LNCAP (cell line): ENCODE data around the gene GALNT13.

ENCODE experiments used
- TF ChIP-seq, protein P1 (sequence below): fragments of 450-650 bp; IDR thresholded peaks from 2 replicates; pipeline ENCODE4 v1.5.1; 2017; ENCODE audit warnings: mild to moderate bottlenecking

The GALNT13 gene

DNA sequence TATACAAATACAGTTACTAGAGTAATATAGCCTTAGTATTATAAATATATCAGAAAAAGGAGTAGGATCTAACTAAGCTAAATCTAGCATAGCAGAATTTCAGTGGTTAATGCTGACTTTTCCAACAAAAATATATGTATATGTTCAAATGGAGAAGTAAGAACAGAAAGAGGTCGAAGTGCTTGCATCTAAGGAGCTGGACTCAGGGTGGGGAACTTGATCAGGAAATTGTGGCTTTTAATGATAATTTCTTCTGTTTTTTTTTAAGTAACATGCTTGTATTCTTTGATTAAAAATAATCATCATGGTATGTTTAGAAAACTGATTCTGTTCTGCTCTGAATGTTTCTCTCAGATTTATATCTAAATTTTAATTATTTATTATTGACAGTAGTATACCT lies 327.1 kb downstream of the GALNT13 start:
- TF ChIP-seq, protein P1, sequence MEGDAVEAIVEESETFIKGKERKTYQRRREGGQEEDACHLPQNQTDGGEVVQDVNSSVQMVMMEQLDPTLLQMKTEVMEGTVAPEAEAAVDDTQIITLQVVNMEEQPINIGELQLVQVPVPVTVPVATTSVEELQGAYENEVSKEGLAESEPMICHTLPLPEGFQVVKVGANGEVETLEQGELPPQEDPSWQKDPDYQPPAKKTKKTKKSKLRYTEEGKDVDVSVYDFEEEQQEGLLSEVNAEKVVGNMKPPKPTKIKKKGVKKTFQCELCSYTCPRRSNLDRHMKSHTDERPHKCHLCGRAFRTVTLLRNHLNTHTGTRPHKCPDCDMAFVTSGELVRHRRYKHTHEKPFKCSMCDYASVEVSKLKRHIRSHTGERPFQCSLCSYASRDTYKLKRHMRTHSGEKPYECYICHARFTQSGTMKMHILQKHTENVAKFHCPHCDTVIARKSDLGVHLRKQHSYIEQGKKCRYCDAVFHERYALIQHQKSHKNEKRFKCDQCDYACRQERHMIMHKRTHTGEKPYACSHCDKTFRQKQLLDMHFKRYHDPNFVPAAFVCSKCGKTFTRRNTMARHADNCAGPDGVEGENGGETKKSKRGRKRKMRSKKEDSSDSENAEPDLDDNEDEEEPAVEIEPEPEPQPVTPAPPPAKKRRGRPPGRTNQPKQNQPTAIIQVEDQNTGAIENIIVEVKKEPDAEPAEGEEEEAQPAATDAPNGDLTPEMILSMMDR = no peak

DNA sequence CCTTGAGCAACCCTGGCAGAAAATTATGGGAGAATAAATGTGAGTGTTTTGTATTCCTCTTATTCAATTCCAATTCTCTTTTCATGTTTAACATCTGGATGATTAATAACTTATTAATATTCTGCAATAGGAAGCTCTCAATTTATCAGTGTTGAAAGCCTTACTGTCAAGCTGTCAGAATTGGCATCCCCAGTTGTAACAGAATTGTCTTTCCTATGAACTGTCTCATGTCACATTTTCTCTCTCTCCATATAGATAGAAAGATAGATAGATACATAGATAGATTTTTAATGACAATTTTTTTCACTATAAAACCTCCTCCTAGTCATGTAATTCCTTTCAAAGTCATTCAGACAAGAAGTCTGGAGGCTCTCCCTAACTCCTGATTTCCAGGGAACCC lies 331.5 kb downstream of the GALNT13 start:
- TF ChIP-seq, protein P1 = no peak

DNA sequence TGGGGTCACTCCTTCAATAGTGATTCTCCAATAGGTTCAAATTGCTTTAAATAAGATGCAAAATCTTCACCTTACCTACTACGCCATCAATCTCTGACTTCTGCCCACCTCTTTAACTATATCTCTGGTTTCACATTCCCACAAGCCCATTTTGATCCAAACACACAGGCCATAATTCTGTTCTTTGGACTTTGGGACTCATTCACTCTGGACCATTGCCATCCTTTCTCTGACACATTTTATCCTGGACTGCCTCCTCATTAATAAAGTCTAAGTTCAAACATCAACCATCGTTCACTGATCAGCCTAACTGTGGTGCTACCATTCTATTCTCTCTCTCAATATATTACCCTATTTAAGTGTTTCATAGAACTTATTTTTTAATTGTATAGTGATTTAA lies 332.2 kb downstream of the GALNT13 start:
- TF ChIP-seq, protein P1 = no peak

DNA sequence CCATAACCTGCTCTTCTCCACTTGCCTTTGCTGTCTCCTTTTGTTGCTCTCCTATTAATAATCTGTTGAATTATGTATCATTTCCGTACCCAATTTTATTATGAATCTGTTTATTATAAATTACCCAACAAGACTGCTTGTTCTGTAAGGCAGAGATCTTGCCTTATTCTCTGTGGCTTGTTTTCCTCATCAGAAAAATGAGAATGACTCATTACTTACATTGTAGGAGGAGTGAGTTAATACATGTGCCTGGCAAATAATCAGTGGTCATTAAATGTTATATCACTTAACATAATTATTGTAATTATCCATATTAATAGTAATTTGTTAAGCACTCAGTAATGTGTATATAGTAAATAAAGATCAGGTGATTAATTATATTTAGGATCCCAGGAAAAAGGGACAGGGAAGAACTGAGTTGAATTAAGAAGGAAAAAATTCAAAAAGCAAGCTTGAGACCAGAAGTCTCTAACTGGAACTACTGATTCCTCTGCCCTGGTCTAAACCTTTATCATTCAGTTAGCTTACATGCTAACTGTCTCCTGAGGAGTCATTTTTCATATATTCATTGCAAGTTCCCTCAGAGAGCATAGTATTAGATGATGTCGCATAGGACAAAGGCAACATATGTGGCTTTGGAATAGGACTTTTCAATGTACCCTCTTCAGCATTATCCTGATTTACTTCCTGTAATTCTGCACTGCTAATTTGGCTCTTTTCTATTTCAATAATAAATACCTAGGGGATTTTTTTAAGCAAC lies 335.7 kb downstream of the GALNT13 start:
- TF ChIP-seq, protein P1 = no peak

DNA sequence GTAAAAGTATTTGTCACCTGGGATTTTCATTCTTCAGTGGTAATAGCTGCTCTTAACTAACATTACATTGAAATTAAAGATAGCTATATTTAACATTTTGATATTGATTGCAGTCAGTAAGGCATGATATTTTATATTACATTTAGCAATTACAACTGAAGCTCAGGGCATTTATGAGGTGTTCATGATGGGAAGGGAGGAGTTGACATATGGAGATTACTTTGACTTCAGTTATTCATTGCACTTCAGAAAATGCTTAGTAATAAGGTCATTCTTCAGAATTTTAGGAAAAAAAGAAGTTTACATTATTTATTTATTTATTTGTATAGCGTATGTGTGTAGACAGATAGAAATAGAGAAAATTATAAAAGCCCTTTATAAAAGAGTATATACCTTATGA lies 352.0 kb downstream of the GALNT13 start:
- TF ChIP-seq, protein P1 = no peak

DNA sequence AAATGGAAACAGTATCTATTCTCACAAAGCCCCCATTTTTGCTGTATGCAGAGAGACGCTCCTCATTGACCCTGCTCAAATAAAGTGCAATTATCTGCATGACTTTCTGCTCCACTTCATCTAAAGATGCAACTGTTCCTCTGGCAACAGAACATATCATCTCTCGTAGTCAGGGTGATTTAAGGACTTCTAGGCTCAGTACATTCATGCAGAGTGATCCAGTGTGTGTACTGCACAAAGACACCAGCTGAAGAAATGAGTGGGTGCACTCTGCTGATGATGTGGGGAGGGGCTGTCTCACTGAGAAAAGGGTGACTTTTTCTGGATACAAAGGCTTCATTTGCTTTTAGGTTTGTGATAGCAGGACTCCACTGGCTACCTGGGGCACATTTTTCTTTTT lies 355.2 kb downstream of the GALNT13 start:
- TF ChIP-seq, protein P1 = no peak

DNA sequence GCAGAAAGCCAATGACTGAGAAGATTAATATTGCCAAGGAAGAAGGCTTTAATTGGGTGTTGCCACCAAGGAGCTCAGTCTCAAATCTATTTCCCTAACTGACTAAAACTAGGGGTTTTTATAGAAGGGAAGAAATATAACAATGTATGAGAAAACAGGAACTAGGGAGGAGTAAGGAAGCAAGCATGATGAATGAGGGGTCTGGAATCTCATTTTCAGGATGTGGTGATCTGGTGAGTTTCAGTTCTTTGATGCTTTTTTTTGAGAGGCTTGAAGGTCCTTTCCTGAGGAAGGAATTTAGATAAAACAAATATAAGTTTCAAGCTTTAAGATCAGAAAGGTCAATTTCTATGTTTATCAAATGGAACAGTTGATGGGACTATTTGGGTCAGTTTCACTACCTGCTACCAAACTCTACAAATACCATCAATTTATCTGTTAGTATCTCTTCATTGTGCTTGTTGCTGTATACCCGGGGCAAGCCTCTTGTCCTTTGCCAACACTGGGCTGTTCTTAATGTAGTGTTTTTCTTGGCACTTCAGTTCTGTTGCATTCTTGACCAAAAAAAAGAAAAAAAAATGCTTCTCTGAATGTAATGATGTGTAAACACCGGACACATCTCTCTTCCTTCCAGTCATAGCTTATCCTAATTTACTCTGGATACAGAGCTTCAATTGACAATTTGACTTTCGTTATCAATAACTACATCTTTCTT lies 357.0 kb downstream of the GALNT13 start:
- TF ChIP-seq, protein P1 = no peak
